Loucy (cell line): ENCODE data around the gene HIRA.

Experiments used
- EZH2phosphoT487 ChIP-seq: fragments of 200-600 bp; IDR thresholded peaks from 2 replicates; pipeline ENCODE4 v1.6.1; 2018; ENCODE audit warnings: antibody characterized with exemption, mild to moderate bottlenecking, moderate library complexity, borderline replicate concordance
- TF ChIP-seq, protein P1 (sequence below): fragments of 200-600 bp; sonication (generic); conservative IDR thresholded peaks from 2 replicates; pipeline ENCODE4 v1.5.1; 2014; ENCODE audit warnings: mild to moderate bottlenecking, antibody characterized with exemption, low read length

DNA sequence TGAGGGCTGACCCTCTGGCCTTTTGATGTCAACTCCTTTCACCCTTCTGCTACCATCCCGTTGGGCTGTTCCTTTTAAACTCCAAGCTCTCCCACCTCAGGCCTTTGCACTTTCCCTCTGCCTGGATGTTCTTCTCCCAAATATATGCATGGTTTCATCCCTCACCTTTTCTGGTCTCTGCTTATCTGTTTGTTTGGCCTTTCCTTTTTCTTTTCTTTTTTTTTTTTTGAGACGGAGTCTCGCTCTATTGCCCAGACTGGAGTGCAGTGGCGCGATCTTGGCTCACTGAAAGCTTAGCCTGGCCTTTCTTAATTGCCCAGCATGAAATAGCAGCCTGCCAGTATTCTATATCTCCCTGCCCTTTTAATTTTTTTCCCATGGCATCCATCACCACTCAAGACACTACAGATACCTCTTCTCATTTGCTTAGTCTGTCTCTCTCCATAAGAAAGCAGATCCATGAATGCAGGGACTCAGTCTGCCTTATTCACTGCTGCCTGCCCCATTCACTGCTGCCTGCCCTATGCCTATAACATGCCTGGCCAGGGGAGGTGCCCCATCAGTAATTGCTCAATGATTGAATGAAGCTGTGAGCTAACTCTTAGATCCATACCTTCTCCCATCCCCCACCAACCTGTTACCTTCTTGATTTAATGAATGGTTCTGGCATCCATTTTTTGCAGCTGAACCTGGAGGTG is 81.6 kb downstream of the HIRA start:
- TF ChIP-seq, protein P1, sequence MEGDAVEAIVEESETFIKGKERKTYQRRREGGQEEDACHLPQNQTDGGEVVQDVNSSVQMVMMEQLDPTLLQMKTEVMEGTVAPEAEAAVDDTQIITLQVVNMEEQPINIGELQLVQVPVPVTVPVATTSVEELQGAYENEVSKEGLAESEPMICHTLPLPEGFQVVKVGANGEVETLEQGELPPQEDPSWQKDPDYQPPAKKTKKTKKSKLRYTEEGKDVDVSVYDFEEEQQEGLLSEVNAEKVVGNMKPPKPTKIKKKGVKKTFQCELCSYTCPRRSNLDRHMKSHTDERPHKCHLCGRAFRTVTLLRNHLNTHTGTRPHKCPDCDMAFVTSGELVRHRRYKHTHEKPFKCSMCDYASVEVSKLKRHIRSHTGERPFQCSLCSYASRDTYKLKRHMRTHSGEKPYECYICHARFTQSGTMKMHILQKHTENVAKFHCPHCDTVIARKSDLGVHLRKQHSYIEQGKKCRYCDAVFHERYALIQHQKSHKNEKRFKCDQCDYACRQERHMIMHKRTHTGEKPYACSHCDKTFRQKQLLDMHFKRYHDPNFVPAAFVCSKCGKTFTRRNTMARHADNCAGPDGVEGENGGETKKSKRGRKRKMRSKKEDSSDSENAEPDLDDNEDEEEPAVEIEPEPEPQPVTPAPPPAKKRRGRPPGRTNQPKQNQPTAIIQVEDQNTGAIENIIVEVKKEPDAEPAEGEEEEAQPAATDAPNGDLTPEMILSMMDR, result no peak
- TF ChIP-seq EZH2phosphoT487, result no peak
